Large intestine (tissue), 12 donors: Measurements from ENCODE around the gene ETV5. TPM values are rescaled to one million over a fixed set of nuclear protein-coding genes. Genes with fewer than 3 reads are reported as not detected.

Experiments
- DNase-seq, 2 donors: peaks; one replicate each; pipeline versions ENCODE4 v3.0.0 to v3.0.0-alpha.2; 2013
- H3K27ac ChIP-seq: one replicate; pipeline ENCODE4 v1.5.1; 2013; ENCODE audit warnings: low read length
- H3K27me3 ChIP-seq: 2 replicates; pipeline ENCODE4 v1.6.1; 2013; ENCODE audit warnings: low read length; ENCODE audit not compliant: control insufficient read depth, insufficient read depth
- H3K36me3 ChIP-seq: 2 replicates; pipeline ENCODE4 v1.6.1; 2013; ENCODE audit warnings: low read length; ENCODE audit not compliant: control insufficient read depth, insufficient read depth
- H3K4me1 ChIP-seq: one replicate; pipeline ENCODE4 v1.6.1; 2013; ENCODE audit warnings: low read length; ENCODE audit not compliant: control insufficient read depth, insufficient read depth
- H3K4me3 ChIP-seq: one replicate; pipeline ENCODE4 v1.5.1; 2013; ENCODE audit warnings: low read length
- H3K9me3 ChIP-seq: one replicate; pipeline ENCODE4 v1.6.1; 2013; ENCODE audit warnings: mild to moderate bottlenecking, low read depth, low read length, moderate library complexity; ENCODE audit not compliant: control insufficient read depth
- WGBS: methylation state at CpG from one replicate; pipeline ENCODE4 v1.1.5; 2013; ENCODE audit warnings: low lambda C conversion rate; ENCODE audit not compliant: insufficient coverage; 5-methylcytosine and 5-hydroxymethylcytosine counted together
- long read RNA-seq, 11 donors: transcript quantifications; one replicate each; lab custom pipeline, GENCODE V29; 2026
- polyA plus RNA-seq: library from polyadenylated mRNA; unstranded; fragments of 120-200 nt; gene quantifications from one replicate; pipeline ENCODE4 v1.2.1, GENCODE V29; 2013

ETV5 gene
- 5.8 TPM for polyA plus RNA-seq
- long read RNA-seq, donor 1 = 0 reads
- long read RNA-seq, donor 2, full-length matches to known transcripts = 3 of 3 reads
- long read RNA-seq, donor 2, partial matches to known transcripts = 0 of 3 reads
- long read RNA-seq, donor 2, other reads (novel, unspliced or antisense) = 0 of 3 reads
- long read RNA-seq, donor 3 = 0 reads
- long read RNA-seq, donor 4 = 0 reads
- long read RNA-seq, donor 5 = 0 reads
- long read RNA-seq, donor 6, full-length matches to known transcripts = 2 of 2 reads
- long read RNA-seq, donor 6, partial matches to known transcripts = 0 of 2 reads
- long read RNA-seq, donor 6, other reads (novel, unspliced or antisense) = 0 of 2 reads
- long read RNA-seq, donor 7, full-length matches to known transcripts = 3 of 3 reads
- long read RNA-seq, donor 7, partial matches to known transcripts = 0 of 3 reads
- long read RNA-seq, donor 7, other reads (novel, unspliced or antisense) = 0 of 3 reads
- long read RNA-seq, donor 8, full-length matches to known transcripts = 1 of 1 reads
- long read RNA-seq, donor 8, partial matches to known transcripts = 0 of 1 reads
- long read RNA-seq, donor 8, other reads (novel, unspliced or antisense) = 0 of 1 reads
- long read RNA-seq, donor 9, partial matches to known transcripts = 0 of 2 reads
- long read RNA-seq, donor 9, other reads (novel, unspliced or antisense) = 0 of 2 reads
- long read RNA-seq, donor 10, full-length matches to known transcripts = 3 of 3 reads
- long read RNA-seq, donor 10, partial matches to known transcripts = 0 of 3 reads
- long read RNA-seq, donor 10, other reads (novel, unspliced or antisense) = 0 of 3 reads
- long read RNA-seq, donor 11, partial matches to known transcripts = 0 of 1 reads
- long read RNA-seq, donor 11, other reads (novel, unspliced or antisense) = 0 of 1 reads

DNA sequence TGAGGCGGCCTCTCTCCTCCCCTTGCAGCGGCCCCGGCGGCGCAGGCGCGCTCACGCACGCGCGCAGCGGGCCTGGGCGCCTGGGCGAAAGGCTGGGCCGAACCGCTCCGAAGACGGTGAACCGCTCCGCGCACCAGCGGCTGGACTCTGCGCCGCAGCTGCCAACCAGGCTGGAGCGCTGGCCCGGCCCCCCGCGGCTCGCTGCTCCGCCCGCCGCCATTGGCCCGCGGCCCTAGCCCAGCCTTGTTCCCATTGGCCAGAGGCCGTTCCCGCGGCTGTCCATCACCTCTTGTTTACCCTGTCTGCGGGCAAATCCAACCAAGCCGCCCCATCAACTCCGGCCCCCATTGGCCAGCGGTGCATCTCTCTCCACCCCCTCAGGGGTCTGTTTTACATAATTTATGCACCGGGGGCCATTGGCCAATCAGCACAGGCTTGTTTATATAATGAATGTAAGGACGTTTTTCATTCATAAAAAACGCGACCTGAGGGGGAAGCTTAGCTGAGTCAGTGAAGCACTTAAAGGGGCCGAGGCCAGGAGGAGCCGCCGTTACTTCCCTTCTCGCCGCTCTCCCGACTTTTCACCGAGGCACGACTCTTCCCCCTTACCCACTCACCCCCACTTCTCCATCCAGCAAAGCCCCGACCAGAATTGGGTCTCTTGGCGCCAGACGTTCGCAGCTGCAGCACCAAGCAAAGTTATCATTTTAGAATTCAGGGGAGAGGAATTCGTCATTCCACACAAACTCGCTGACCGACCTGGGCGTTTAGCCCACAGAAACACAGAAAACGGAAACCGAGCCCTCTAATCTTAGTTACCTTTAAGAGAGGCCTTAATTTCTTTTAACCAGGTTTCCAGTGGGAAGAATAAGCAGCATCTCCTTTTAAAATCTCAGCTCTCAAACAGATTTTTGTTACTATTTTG, at the start of gene ETV5:
TSS of gene ETV5 (minus strand) at position 149 of the 925 bp plus-strand sequence. CDS start 3,221 bp downstream, outside the sequence.
- Histone ChIP-seq H3K36me3 (no peaks in the 10 kb centered on the region), H3K9me3 (no peaks in the 10 kb centered on the region), H3K4me1 (peaks cover 15% of the 10 kb centered on the region), H3K4me3 (peak within 1 kb of the TSS; percentile 54), H3K27ac (peak within 1 kb of the TSS; percentile 45), H3K27me3 (peaks cover 28% of the 10 kb centered on the region)
- WGBS = 0% methylated on average over 2 of the region's 63 CpGs
- peak; percentile 99 to 100 for DNase-seq

DNA sequence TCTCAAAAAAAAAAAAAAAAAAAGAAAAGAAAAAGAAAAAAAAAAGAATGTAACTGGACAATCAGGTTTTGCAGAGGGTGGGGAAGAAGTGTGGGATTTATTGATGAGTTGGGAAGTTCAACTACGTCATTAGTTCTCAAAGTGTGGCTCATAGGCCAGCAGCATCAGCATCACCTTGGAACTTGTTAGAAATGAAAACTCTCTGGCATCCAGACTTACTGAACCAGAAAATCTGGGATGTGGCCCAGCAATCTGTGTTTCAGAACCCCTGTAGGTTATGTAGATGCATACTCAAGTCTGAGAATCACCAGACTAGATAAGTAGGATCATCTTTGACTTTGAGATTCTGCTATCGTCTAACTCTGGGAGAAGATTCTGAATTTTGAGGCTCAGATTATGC, 45.8 kb upstream of the ETV5 start:
- Histone ChIP-seq H3K4me1 (no peaks in the 10 kb centered on the region), H3K27me3 (no peaks in the 10 kb centered on the region), H3K4me3 (no peak overlapping the region), H3K36me3 (no peaks in the 10 kb centered on the region), H3K27ac (no peak overlapping the region), H3K9me3 (no peaks in the 10 kb centered on the region)
- 63% methylated on average over 1 of the region's 2 CpGs for WGBS
- no peak for DNase-seq

DNA sequence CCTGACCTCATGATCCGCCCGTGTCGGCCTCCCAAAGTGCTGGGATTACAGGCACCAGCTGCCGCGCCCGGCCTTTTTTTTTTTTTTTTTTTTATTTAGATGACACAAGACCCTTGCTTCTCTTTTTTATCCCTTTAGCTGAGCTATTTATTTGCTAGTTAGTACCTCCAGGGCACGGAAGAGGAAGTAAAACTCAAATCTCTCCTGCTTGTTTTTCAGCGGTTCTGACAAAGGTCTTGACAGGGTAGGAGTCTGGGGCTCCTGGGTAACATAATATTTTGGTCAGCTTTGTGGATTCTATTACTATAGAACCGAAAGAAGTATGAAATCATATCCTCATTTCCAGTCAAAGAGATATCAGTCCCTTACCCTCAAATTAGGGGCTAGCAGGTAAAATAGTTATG, 44.0 kb upstream of the ETV5 start:
- Histone ChIP-seq H3K36me3 (no peaks in the 10 kb centered on the region), H3K9me3 (no peaks in the 10 kb centered on the region), H3K27ac (no peak overlapping the region), H3K27me3 (no peaks in the 10 kb centered on the region), H3K4me1 (no peaks in the 10 kb centered on the region), H3K4me3 (no peak overlapping the region)
- no CpG with 5 or more reads among the region's 9 CpGs for WGBS
- no peak for DNase-seq

DNA sequence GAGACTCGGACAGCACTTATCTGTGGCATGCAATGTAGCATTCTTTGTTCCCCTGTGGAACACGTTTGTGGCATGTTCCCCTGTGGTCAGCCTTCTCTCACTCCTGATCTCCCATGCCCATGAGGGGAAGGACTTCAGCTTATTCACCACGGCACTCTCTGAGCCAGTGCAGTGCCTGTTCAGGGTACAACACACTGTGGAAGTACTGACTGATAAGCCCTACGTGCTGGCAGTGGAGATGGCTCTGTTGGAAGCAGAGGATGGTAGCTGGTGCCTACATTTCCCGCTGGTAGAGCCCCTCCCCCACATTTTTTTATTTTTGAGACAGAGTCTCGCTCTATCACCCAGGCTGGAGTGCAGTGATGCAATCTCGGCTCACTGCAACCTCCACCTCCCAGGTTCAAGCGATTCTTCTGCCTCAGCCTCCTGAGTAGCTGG, 43.5 kb upstream of the ETV5 start:
- Histone ChIP-seq H3K36me3 (no peaks in the 10 kb centered on the region), H3K27me3 (no peaks in the 10 kb centered on the region), H3K9me3 (no peaks in the 10 kb centered on the region), H3K27ac (no peak overlapping the region), H3K4me3 (no peak overlapping the region), H3K4me1 (no peaks in the 10 kb centered on the region)
- WGBS = no CpG with 5 or more reads among the region's 8 CpGs
- DNase-seq = no peak

DNA sequence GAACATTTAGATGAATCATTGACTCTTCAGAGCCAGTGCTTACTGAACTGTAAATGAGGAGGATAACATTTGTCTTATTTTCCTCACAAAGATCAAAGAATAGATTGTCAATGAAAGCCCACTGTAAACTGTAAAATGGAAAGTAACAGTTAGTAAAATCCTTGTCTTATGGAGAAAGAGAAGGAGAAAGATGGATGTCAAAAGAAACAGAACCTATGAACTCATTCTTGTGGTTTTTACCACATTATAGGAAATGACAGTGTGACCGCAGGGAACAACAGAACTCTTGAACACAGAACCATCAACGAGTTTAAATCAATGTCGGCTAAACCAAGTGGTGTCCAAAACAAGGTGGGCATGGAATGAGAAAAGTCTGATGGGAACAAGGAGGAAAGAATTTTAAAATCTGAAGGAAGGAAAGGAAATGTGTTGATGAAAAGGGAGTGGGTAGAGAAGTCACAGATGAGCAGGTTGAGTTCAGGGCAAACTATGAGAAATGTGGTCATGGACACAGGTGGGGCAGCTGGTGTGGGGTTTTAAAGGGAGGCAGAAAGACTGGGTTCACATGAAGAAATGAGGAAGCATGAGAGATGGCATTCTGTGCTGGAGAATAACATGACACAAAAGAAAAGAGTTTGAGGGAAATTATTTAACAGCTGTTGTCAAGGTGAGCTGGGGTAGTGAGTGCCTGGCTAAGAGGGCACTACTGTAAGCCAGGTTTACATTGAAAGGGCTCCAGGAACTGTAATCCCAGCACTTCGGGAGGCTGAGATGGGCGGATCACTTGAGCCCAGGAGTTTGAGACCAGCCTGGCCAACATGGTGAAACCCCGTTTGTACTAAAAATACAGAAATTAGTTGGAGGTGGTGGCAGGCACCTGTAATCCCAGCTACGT, 42.4 kb upstream of the ETV5 start:
- H3K27ac ChIP-seq = no peak overlapping the region

DNA sequence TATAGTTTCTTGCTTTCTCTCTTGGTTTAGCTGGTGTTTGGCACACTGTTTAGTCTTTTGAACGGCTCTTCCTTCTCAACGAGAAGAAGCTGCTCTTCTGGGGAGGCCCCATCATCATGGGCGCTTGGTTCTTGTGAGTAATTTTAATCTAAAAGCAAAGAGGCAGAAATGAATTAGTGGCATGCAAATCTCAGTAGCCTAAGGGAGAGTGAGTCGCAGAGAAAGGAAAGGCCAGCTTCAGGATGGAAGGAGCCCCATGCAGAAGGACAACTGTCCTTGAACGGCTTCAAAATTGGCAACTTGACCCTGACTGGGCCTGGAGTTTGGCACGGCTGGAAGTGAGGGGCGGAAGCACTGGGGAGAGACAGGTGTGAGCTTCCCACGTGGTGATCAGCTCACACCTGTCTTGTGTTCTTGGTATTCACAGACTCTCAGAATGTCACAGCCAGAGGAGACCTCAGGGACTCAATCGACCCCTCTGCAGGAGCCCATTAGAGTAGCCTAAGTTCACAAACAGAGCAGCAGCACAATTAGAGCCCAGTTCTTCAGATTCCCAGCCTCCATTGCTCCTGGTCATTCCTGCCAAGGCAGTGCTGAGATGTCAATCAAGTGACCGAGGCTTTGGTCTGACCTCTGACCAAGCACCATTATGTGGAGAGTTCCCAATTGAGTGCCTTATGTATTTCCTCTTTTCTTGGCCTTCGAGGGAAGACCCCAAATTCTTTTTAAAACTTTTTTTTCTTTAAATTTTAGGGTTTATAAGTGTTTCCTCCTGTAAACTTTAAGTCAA, 41.3 kb upstream of the ETV5 start:
- no peak overlapping the region for H3K4me3 ChIP-seq
- no peaks in the 10 kb centered on the region for H3K27me3 ChIP-seq
- 100% methylated on average over 2 of the region's 11 CpGs for WGBS
- DNase-seq = no peak
- H3K9me3 ChIP-seq = no peaks in the 10 kb centered on the region
- no peaks in the 10 kb centered on the region for H3K36me3 ChIP-seq
- no peak overlapping the region for H3K27ac ChIP-seq
- no peaks in the 10 kb centered on the region for H3K4me1 ChIP-seq

More for the DNA sequence above, 42.4 kb upstream of the ETV5 start:
- H3K4me3 ChIP-seq = no peak overlapping the region
- no peak for DNase-seq
- H3K36me3 ChIP-seq = no peaks in the 10 kb centered on the region
- H3K9me3 ChIP-seq = no peaks in the 10 kb centered on the region
- H3K4me1 ChIP-seq = no peaks in the 10 kb centered on the region
- WGBS = no CpG with 5 or more reads among the region's 7 CpGs
- no peaks in the 10 kb centered on the region for H3K27me3 ChIP-seq

DNA sequence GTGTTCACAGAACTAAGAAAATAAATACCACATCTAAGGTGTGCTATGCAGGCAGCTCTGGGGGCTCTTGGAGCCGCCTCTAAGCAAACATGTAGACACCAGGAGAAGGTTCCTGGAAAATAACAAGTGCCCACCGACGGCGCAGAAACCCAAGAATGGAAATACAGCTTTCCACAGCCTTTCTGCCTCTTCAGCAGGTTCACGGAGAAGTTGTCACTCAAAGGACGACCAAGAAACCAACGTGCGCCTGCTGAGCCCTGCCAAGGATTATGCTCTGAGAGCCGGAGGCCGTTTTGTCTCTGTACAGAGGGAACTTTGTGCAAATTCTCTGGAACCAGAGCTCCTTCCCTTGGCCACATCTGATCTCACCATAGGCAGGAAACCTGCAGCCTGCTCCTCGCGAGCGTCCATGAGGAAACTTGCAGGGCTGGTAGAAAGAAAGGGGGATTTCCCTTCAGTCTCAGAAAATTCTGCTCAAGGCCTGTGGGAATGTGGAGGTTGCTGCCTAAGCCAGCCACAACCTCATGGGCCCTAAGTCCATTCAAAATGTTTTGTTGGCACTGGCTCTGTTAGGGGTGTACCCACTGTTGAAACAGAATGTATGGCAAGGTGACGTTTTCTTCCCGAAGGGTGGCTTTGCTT, 40.6 kb upstream of the ETV5 start:
- H3K27me3 ChIP-seq = no peaks in the 10 kb centered on the region
- H3K4me3 ChIP-seq = no peak overlapping the region
- H3K36me3 ChIP-seq = no peaks in the 10 kb centered on the region
- WGBS = no CpG with 5 or more reads among the region's 15 CpGs
- H3K27ac ChIP-seq = no peak overlapping the region
- no peak for DNase-seq
- no peaks in the 10 kb centered on the region for H3K4me1 ChIP-seq
- H3K9me3 ChIP-seq = no peaks in the 10 kb centered on the region

DNA sequence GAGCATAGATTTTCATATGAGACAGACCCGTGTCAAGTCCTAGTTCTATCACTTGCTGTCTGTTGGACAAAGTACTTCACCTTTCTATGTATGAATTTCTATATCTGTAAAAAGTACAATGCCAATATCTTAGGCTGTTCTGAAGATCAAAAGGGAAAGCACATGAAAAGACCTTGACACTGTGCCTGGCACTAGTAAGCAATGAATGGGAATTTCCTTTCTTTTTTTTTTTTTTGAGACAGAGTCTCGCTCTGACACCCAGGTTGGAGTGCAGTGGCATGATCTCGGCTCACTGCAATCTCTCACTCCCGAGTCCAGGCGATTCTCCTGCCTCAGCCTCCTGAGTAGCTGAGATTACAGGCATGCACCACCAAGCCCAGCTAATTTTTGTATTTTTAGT, 35.4 kb upstream of the ETV5 start:
- H3K4me1 ChIP-seq = no peaks in the 10 kb centered on the region
- H3K4me3 ChIP-seq = no peak overlapping the region
- DNase-seq = no peak
- no peaks in the 10 kb centered on the region for H3K36me3 ChIP-seq
- peaks cover 3% of the 10 kb centered on the region for H3K27me3 ChIP-seq
- no peaks in the 10 kb centered on the region for H3K9me3 ChIP-seq
- no peak overlapping the region for H3K27ac ChIP-seq
- WGBS = no CpG with 5 or more reads among the region's 5 CpGs
